OCI-LY1 (cell line): ENCODE data around the gene CD2AP.

Experiments
- EZH2 ChIP-seq: fragments of 200-600 bp; sonication (generic), shearing (Covaris generic); IDR thresholded peaks from 2 replicates; pipeline ENCODE4 v1.8.0; 2017; ENCODE audit warnings: borderline replicate concordance, mixed run types, mild to moderate bottlenecking, antibody characterized with exemption, low read length, moderate library complexity, mixed read lengths
- TF ChIP-seq, protein P1 (sequence below): fragments of 200-600 bp; sonication (generic), shearing (Covaris generic); IDR thresholded peaks from 2 replicates; pipeline ENCODE4 v1.5.1; 2017; ENCODE audit warnings: mild to moderate bottlenecking, antibody characterized with exemption, low read length, moderate library complexity, mixed read lengths

DNA sequence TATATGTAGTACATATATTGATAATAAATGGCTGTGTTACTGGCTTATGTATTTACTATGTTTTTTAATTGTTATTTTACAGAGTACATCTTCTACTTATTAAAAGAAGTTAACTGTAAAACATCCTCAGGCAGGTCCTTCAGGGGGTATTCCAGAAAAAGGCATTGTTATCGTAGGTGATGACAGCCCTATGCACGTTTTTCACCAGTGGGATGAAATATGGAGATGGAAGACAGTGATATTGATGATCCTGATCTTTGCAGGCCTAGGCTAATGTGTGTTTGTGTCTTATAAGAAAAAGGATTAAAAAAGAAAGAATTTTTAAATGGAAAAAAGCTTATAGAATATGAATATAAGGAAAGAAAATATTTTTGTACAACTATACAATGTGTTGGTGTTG, 7.5 kb downstream of the CD2AP start:
- TF ChIP-seq, protein P1, sequence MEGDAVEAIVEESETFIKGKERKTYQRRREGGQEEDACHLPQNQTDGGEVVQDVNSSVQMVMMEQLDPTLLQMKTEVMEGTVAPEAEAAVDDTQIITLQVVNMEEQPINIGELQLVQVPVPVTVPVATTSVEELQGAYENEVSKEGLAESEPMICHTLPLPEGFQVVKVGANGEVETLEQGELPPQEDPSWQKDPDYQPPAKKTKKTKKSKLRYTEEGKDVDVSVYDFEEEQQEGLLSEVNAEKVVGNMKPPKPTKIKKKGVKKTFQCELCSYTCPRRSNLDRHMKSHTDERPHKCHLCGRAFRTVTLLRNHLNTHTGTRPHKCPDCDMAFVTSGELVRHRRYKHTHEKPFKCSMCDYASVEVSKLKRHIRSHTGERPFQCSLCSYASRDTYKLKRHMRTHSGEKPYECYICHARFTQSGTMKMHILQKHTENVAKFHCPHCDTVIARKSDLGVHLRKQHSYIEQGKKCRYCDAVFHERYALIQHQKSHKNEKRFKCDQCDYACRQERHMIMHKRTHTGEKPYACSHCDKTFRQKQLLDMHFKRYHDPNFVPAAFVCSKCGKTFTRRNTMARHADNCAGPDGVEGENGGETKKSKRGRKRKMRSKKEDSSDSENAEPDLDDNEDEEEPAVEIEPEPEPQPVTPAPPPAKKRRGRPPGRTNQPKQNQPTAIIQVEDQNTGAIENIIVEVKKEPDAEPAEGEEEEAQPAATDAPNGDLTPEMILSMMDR: no peak
- TF ChIP-seq EZH2: no peak
